Measurements from ENCODE around the gene SNTG2.

SNTG2 gene

DNA sequence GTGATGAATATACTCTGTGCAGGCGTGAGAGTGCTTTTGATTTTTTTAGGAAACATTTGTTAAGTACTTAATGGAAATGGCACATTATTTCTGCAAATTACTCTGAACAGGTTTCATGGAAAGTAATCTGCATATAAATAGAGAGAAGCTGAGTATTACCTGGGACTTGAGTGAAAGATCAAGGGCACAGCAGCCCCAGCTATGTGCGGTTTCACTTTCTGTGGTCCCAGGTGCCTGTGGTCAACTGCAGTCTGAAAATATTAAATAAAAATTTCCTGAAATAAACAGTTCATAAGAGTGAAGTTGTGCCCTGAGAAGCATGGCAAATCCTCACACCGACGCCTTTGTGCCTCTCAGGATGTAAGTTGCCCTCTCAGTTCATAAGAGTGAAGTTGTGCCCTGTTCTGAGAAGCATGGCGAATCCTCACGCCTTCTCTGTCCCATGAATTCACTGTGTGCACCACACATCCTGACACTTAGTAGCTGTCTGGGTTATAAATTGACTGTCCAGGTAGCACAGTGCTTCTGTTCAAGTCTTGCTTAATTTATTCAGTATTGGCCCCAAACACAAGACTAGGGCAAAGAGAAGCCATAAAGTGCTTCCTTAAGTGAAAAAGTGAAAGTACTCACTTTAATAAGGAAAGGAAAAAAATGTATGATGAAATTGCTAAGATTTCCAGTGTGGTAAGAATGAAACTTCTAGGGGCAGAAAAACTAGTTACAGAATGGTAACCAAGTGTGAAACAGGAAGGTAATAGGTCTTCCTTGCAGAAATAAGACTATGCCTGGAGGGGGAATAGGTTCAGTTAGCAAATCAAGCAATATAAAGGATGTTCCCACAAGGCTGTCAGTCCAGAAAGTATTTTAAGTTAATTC, 4.3 kb upstream of the SNTG2 start:
- DNase-seq (ENCODE audit: low read depth, low spot score) = peak; percentile 51

DNA sequence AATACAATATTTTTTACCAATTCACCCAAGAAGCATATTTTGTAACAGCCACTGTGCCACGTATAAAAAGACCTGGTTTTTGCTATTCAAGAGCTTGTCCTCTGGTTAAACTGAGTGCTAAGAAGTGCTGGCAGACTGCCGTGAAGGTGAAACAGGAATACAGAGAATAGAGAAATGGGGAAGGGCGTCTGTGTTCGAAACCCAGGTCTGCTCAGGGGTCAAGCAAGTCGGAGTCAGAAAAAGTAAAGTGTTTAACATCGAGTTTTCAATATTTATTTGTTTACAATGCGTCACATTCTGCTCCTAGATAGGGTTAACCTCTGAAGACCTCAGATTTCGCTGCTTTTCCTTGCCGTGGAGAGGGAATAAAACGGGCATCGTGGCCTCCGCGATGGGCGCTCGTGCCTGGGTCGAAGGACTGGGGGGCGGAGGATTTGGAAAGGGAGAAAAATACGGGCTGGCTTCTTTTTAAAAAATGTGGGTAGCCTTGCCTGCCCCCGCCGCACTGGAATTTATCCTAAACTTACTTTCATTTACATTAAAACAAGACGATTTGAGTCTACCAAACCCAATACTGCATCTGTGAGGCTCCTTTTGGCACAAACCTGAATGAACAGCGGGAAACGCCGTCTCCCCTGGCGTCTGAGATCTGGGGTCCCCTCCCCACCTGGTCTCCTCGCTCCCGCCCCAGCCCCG, 1.1 kb upstream of the SNTG2 start:
- no peak for DNase-seq (ENCODE audit: low read depth, low spot score)
- peak overlapping the region; percentile 58 for H3K4me3 ChIP-seq (ENCODE audit: low read length)

More for the DNA sequence above, 4.3 kb upstream of the SNTG2 start:
- peak overlapping the region; percentile 15 for H3K4me3 ChIP-seq (ENCODE audit: low read length)

DNA sequence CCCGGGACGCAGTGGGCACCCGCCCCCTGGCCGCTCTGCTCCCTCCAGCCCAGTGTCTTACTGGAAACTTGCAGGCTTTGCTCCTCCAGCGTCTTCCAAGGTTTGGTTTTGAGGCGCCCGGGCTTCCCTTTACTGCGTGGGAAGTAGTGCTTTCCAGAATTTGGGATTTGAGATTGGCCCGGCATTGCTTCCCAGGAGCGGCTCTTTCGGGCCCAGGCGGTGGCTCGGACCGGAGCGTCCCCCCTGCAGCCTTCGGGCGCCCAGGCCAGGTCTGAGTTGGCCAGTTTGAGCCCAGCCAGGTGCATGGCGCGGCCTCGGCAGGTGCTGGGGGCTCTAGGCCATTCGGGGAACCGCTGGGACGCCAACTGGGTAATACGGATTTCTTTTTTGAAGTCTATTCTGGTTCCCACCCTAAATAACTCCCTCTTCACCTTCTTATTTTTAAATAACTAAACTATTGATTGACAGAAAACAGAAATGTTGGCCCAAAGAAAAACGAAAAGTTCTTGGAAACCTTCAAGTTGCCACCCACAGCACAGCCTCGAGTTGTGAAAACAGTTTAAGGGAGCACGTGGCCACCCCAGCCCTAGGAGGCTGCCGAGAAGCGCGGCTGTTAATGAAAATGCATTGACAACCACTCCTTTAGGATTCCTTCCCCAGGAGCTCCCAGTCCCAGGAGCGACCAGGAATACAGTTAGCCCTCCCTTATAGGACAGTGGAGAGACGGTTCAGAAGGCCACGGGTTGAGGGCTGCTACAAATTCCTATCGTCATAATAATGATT, 766 bp downstream of the SNTG2 start:
- DNase-seq (ENCODE audit: low read depth, low spot score) = no peak
- H3K4me3 ChIP-seq (ENCODE audit: low read length) = peak overlapping the region; percentile 58

DNA sequence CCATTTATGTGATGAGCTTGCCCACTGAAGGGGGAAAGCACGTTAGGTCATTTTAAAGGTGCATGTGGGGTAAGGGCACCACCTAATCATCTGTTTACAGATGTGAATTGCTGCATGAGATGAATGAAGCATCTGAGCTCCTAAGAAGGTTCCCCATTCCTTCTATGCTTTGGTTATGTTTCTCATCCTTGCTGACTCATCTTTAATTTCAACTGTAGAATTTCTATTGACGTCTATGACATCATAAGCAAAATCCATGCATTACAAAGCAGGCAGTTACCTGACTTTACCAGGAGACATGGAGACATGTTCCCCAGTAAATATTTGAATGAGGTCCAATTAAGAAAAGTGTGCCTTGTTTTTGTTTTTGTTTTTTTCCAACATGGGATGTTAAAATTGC, 2.8 kb downstream of the SNTG2 start:
- no peak for DNase-seq (ENCODE audit: low read depth, low spot score)
- H3K4me3 ChIP-seq (ENCODE audit: low read length) = no peak overlapping the region

DNA sequence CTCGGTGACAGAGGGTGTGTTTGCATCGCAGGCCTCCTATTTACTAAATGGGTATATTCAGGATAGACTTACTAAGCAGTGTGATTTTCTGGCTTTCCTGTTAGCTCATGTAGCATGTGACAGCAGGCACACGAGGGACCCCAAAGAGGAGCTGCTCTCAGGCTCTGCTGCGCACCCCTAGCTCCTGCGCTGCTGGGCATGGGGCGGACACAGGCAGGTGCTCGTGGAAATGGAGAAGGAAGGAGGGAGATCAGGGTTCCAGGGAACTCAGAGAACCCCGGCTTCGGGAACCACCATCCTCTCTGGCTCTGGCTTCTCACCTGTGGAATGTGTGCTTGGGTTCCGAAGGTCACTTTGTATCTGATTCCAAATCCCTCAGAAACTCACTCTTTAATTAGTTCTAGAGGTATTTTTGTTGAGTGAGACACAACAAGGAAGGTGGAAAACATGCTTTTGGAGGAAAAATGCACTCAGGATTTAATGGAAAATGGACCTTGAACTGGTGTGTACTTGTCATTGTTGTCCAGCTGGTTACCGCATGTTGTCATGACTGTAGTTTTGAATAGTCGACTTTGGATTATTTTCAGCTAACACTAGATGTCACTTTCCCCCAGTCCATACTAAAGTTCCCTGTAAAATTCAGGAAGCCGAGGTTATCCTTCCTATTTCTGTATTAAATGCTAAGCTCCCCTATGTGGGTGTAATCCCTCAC, 3.5 kb downstream of the SNTG2 start:
- H3K4me3 ChIP-seq (ENCODE audit: low read length) = no peak overlapping the region
- no peak for DNase-seq (ENCODE audit: low read depth, low spot score)

DNA sequence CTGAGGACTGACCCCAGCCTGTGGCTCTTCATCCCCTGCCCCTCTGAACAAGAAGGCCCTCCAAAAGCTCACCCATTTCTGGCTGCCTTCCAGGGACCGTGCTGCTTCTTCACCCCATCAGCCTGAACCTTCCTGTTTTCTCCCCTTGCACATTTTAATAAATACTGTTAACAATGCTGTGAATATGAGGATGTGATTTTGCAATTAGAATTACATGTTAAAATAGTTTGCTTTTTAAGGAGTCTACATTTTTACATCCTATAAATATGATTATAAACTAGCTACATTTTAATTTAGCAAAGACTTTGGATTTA, 4.0 kb downstream of the SNTG2 start:
- no peak for DNase-seq (ENCODE audit: low read depth, low spot score)
- no peak overlapping the region for H3K4me3 ChIP-seq (ENCODE audit: low read length)

DNA sequence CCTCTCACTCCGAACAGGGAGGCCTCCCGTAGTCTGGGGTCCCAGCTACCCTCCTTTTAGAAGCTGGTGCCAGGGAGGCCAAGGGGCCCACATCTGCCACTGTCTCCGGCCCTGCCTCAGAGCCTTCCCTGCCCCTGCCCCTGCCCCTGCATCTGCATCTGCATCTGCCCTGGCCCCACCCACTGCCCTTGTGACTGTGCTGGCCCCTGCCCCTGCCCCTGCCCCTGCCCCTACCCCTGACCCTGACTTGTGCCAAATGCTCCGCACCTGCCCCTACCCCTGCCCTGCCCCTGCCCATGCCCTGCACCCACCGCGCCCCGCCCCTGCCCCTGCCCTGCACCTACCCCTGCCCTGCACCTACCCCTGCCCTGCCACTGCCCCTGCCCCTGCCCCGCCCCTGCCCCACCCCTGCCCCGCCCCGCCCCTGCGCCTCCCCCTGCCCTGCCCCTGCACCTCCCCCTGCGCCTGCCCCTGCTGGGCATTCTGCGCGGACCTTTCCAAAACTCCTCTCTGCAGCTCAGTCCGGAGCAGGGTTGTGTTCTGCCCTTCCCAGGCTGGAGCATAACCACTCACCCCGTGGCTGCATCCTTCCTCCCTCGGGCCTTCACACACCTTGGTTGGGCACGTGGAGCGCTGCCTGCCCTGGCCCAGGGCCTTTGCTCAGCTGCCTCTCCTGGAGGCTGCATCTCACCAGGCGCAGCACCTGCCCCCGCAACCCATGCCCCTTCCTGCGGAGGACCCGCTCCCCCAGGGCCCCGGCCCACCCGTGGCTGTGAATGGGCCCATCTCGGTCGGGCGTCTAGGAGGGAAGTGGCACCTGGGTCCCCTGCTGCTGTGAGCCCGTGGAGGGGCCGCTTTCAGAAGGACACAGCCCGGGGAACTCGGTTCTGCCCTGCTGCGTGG, 5.4 kb downstream of the SNTG2 start:
- H3K4me3 ChIP-seq (ENCODE audit: low read length) = no peak overlapping the region
- DNase-seq (ENCODE audit: low read depth, low spot score) = no peak

DNA sequence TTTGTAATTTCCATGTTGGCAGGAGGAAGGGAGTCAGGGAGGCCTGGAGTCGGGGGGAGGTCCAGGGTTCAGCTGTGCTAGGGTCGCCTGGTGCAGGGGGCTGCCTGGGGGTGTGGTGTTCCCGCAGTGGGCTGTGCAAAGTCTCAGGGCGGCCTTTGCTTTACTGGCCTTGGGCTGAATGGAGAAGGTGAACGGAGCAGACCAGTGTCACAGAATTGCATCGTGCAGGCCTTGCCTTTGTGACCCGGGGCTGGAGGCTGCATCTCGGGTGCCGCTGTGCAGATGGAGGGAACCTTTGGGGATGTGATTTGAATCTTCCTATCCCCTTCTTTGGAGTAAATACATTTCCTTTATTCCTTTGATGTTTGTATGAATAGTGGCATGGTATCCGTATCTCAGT, 8.8 kb downstream of the SNTG2 start:
- DNase-seq (ENCODE audit: low read depth, low spot score) = no peak
- H3K4me3 ChIP-seq (ENCODE audit: low read length) = no peak overlapping the region

DNA sequence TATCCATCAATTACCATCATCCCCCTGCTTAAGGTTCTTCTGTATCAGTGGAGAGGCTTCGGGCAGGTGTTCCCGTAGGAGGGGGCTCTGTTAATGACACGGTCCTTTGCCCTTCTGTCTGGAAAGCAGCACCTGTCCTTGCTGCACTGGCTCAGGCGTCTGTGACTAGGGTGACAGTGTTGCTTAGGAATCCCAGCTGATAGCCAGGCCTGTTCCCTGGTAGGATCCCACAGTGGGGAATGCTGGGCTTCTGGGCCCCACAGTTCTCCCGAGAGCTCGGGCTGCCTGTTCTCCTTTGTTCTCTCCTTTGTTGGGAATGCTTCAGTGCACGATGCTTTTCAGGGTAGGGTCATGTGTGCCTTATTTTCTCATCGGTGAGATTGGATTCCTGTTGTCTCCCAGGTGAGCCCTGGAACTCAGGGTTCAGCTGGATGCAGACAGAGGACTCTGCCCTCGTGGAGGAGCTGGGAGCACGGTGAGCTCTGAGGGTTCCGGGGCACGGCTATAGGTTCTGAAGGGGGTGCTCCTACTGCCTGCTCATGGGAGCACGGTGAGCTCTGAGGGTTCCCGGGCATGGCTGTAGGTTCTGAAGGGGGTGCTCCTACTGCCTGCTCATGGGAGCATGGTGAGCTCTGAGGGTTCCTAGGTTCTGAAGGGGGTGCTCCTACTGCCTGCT, 9.6 kb downstream of the SNTG2 start:
- DNase-seq (ENCODE audit: low read depth, low spot score) = no peak
- H3K4me3 ChIP-seq (ENCODE audit: low read length) = no peak overlapping the region

DNA sequence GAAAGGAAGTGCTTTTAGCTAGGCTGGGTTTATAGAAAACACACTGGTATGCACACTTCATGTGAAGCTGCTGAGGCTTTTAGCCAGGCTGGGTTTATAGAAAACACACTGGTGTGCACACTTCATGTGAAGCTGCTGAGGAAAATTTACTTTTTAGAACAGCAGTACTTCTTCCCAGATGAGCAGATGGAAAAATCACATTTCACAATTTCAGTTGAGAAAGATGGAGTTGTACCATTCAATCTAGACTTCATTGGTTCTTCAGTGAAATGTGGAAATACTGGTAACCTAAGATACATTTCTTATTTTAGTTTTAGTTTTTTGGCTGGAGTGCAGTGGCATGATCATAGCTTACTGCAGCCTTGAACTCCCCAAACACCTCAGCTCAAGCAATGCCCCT, 11.1 kb downstream of the SNTG2 start:
- DNase-seq (ENCODE audit: low read depth, low spot score) = no peak
- H3K4me3 ChIP-seq (ENCODE audit: low read length) = no peak overlapping the region

DNA sequence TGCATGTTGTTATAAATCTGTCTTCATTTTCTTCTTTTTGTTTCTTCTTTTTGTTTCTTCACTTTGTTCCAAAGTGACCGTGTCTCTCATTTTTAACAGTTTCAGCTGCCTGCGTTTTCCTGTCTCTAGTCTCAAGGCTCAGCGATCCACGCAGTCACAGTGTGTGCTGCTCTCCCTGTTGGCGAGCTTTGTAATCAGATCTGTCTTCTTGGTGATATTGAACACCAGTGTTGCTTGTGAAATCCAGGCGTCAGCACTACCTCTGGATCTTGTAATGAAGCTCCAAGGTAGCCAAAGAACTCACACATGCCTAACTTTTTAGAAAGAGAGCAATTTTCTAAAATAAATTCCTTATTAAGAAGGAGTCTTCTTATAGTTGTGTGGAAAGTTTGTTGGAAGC, 13.2 kb downstream of the SNTG2 start:
- H3K4me3 ChIP-seq (ENCODE audit: low read length) = no peak overlapping the region
- DNase-seq (ENCODE audit: low read depth, low spot score) = no peak

DNA sequence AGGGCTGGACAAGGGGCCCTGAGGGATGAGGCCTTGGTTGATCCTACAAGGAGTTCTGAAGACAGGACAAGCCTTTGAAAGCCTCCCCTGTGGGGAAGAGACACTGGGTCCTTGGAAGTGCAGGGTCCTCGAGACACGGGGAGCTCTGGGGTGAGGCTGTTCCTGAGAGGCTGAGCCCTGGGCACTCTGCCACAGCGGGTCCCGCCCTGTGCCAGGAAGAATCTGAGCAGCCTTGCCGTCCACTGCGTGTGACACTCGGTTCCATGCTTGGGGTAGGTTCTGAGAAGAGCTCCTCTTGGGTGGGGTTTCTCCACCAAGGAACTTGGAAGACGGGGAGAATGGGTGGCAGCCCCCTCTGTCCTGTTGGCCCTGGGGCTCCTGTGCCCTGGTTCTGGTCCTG, 13.9 kb downstream of the SNTG2 start:
- no peak for DNase-seq (ENCODE audit: low read depth, low spot score)
- no peak overlapping the region for H3K4me3 ChIP-seq (ENCODE audit: low read length)

DNA sequence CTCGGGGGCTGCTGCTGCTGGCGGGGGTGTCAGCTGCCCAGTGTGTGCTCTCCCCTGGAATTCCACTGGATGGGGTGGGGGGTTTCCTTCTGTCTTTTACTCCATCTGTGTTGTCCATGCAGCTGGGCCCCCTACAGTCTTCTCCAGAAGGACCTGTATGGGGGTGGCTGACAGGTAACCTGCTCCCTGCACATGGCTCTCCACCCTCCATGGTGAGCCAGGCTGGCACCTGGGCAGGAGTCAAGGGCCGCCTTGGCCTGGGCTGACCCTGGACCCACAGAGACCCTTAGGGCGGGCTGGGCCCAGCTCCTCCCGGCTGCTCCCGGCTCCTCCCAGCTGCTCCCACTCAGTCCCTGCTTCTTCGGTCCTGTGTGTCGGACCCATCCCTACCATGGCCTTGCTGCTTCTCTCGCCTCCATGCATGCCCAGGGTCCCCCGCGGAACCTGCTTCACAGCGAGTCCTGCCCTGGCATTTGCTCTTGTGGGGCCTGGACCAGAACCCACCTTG, 15.0 kb downstream of the SNTG2 start:
- DNase-seq (ENCODE audit: low read depth, low spot score) = no peak
- no peak overlapping the region for H3K4me3 ChIP-seq (ENCODE audit: low read length)

DNA sequence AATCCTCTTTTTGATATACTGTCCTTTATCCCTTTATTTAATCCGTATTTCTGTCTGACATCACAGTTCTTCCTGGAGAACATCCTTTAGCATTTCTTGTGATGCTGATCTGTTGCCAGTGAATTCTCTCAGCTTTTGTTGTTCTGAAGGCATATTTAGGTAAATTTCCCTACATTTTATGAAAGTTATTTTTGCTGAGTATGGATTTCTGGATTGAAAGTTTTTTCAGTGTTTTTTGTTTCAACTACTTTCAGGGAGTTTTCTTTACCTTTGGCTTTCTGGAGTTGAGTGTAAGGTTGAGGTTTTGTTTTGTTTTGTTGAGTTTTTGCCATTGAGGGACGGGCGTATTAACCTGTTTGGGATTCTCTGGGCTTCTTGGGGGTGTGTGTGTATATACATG, 22.5 kb downstream of the SNTG2 start:
- no peak for DNase-seq (ENCODE audit: low read depth, low spot score)
- no peak overlapping the region for H3K4me3 ChIP-seq (ENCODE audit: low read length)

DNA sequence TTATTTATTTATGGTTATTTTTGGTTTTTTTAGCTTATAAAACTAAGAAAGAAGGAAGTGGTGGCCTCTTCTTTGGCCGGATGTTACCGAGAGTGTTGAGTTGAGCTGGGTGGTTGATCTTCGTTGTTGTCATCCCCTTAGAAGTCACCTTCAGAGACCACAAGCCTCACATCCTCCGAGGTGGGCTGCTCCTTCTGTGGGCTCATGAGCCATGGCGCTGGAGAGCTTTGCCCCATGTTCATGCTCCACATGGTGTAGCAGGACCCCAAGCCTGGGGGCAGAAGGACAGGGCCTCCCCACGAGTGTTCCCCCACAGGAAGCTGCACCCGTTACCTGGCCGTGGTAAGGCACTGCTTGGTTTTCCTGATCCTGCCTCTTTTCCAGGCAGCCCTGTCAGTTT, 23.4 kb downstream of the SNTG2 start:
- DNase-seq (ENCODE audit: low read depth, low spot score) = peak; percentile 93

DNA sequence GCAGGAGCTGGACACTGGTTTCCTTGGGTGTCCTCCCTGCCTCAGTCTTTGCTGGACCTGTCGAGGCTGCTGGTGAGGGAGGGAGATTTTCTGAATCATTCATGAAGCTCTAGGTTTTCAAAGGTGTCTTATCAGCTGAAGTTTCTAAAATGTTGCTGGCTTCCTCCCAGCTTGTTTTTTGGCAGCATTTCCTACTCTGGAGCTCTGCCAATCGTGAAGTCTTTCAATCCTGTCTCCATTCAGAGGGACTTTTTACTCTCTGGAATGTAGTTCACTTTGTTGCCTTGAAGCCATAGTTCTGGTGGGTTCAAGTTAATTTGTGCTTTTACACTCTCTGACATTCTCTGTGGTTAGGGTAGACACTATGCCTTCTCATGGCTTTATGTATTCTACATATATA, 23.9 kb downstream of the SNTG2 start:
- peak overlapping the region; percentile 31 for H3K4me3 ChIP-seq (ENCODE audit: low read length)
- DNase-seq (ENCODE audit: low read depth, low spot score) = peak; percentile 52

More for the DNA sequence above, 23.4 kb downstream of the SNTG2 start:
- H3K4me3 ChIP-seq (ENCODE audit: low read length) = peak overlapping the region; percentile 31

DNA sequence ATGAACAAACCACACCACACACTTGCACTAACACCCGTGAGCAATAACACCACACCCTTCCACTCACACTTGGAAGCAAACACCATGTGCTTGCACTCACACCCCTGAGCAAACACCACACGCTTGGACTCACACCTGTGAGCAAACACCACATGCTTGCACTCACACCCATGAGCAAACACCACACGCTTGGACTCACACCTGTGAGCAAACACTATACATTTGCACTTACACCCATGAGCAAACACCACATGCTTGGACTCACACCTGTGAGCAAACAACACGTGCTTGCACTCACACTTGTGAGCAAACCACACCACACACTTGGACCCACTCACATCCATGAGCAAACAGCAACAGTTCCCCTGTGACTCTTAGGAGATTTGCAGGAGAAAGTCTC, 24.4 kb downstream of the SNTG2 start:
- DNase-seq (ENCODE audit: low read depth, low spot score) = no peak
- H3K4me3 ChIP-seq (ENCODE audit: low read length) = no peak overlapping the region
